GM21423 (cell line): Measurements from ENCODE around the gene ZNF296.

Experiments used
- ATAC-seq: cut with Tn5 transposase; IDR thresholded peaks from one replicate; pipeline ENCODE4 v1.9.1; 2021; ENCODE audit warnings: mild to moderate bottlenecking, moderate library complexity; ENCODE audit not compliant: unreplicated experiment

Gene ZNF296

DNA sequence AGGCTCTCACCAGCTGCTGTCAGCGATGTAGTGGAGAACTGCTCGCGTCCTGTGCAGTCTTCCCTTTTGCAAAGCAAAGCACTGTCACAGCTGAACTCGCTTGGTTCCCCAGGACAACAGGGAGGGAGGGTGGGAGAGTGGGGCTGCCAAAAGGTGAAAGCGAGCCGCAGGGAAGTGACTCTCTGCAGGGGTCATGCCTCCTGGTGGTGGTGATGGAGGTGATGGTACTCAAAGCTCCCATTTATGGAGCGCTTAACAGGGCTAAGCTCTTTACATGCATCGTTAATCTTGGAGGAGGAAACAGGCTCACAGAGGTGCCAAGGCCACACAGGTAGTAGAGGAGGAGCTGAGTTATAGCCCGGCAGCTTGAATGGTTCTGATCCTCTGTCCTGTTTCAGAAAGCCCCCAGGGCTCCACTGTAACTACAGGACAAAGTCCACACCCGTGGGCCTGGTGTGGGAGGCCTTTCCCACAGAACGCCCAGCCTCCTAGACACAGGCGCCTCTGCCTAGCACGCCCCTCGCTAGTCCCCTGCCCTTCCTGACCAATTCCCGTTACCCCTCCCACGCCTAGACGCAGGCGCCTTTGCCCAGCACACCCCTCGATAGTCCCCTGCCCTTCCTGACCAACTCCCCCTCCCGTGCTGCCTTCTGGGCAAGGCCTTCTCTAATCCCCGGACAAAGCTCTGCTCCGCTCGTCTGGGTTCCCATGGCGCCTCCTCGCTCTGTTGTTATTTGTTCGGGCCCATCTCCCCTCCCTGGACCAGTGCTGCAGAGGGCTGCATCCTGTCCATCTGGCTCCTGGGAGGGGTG, 27.4 kb upstream of the ZNF296 start:
- no peak for ATAC-seq

- no peak for ATAC-seq
Observed at GRCh38 chr19:45103156-45103507, 26.9 kb upstream of the ZNF296 start.

- ATAC-seq = no peak
Observed at GRCh38 chr19:45102481-45102880, 26.2 kb upstream of the ZNF296 start.

GRCh38 chr19:45101806-45102205, 25.5 kb upstream of the ZNF296 start:
- ATAC-seq = no peak

DNA sequence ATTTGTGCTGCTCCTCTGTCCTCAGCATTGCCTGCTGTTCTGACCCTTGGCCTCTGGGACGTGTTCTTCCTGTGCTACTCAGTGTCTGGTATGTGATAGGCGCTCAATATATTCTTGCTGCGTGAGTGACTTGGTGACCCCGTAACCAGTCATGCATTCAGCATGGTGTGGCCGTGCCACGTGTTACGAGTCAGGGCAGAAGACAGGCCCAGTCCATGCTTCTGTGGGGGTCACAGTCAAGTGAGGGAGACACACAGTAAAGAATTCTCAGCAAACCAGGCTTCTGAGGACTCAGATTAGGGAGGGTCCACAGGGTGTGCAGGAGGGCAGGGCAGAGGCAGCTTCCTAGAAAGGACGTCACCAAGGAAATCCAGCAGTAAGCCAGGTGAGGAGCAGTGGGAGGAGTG, 24.6 kb upstream of the ZNF296 start:
- no peak for ATAC-seq

GRCh38 chr19:45100201-45100600, 23.9 kb upstream of the ZNF296 start:
- no peak for ATAC-seq

DNA sequence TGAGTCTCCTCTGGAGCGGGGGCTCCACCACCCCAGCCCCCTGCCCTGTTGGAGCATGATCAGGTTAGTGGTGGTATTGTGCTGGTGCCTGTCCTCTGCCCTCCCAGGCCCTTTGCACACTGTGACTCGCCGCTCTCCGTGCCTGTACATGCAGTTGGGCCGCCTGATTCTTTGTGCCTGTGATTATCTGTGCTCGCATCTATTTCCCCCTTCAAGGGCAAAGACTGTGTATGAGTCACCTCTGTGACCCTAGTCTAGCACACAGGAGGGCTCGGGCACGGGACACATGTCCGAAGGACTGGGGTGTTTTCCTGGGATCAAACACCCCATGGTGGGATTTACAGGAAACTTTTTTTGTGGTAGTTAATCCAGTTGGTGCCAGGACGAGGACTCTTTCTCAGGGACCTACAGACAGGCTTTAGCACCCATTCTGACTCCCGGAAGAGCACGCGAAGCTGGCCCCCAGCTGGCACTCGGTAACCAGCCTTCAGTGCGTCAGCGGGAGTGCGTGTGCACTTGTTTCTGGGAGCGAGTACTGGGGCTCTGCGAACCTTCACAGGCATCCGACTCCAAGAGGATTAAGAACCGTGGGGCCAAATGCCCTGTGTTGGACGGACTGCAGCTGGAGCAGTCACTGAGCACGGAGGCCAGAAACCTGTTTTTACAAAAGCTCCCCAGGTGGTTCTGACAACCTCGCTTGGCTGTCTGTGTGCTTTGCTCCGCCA, 23.4 kb upstream of the ZNF296 start:
- no peak for ATAC-seq

GRCh38 chr19:45098521-45099466, 22.5 kb upstream of the ZNF296 start:
- no peak for ATAC-seq

DNA sequence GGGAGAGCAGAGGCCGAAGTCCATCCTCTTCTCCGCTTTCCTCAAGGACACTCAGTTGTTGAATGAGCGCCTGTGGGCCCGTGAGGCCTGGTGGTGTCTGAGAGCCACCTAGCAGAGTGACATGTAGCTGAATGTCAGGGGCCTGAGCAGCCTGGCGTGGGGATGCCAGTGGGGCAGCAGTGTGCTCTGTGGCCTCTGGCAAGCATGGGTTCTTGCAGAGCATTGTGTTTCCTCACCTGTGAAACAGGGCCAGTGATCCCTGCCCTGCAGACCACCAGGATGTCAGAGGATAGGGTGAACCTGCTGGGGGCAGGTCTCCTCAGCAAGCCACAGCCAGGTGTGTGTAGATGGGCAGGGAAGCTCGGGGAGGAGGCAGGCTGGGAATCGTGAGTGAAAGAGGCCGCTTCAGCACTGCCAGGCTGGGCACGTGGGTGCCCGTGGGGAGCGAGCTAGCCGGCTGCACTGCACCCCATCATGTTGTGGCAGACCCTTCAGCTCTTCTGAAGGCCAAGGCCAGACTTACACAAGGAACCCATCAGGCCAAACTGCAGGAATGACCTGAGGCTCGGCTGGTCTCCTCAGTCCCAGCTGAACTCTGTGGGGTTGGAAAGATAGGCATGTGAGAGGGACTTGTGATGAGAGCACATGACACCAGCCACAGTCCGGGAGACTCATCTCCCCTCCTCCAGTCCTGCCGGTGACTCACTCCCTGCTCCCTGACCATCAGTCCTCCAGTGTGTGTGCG, 21.7 kb upstream of the ZNF296 start:
- no peak for ATAC-seq

- ATAC-seq = no peak
Observed at GRCh38 chr19:45097450-45097775, 21.1 kb upstream of the ZNF296 start.

- ATAC-seq = no peak
Observed at GRCh38 chr19:45096700-45097099, 20.4 kb upstream of the ZNF296 start.

- no peak for ATAC-seq
Observed at GRCh38 chr19:45095496-45096413, 19.5 kb upstream of the ZNF296 start.

DNA sequence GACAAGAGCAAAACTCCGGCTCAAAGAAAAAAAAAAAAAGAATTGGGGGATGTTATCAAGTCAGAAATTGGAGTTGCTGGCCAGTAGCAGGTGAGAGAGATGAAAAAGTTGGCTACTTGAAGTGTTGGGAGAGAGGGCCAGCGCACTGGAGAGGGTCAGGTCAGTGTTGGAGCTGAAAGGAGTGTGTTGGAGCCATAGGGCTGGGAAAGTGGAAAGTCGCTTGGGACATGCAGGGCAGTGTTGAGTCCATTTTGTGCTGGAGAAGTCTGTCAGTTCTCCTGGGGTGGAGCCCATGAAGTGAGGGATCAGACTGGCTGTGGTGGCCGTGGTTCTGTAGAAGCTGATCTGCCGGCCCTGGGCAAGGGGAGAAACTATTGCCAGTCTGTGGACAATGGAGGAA, 18.4 kb upstream of the ZNF296 start:
- ATAC-seq = no peak

GRCh38 chr19:45094137-45094536, 17.9 kb upstream of the ZNF296 start:
- ATAC-seq = no peak

DNA sequence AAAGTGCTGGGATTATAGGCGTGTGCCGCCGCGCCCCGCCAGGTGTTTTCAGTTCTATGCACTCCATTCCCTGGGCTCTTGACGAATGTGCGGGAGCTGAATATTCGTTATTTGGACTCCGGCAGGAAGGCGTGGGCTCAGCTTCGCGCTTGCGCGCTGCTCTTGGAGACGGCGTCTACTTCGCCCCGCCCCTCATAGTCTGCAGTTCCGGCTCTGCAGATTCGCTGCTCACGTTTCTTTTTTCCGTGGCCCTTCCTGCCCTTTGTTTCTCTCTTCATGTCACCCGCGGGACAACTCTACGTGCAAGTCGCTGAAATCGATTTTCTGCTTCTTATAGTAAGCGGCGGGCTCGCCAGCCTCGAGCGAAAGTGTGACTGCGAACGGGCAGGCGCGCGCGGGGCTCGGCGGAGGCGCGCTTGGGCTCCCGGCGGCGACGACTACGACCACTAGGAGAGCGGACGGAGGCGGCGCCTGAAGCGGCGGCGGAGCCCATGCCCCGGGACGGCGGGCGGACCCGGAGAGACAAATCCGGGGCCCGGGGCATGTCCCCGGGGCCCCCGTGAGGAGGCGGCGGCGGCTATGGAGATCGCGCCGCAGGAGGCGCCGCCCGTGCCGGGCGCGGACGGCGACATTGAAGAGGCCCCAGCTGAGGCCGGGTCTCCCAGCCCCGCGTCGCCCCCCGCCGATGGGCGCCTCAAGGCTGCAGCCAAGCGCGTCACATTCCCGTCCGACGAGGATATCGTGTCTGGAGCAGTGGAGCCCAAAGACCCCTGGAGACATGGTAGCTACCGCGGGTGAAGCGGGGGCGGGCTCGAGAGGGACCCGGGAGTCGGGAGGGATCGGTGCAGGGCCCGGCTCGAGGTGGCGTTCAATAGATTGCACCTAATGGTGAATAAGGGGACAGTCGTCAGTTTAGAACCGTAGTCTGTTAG, 16.7 kb upstream of the ZNF296 start, which contains the start of gene PPP1R37:
TSS of gene PPP1R37 (plus strand) at position 433 of the 932 bp plus-strand sequence. CDS start at position 580, 147 bp downstream.
- ATAC-seq = peak; percentile 64

GRCh38 chr19:45091031-45091923, 15.0 kb upstream of the ZNF296 start:
- peak; percentile 70 for ATAC-seq

DNA sequence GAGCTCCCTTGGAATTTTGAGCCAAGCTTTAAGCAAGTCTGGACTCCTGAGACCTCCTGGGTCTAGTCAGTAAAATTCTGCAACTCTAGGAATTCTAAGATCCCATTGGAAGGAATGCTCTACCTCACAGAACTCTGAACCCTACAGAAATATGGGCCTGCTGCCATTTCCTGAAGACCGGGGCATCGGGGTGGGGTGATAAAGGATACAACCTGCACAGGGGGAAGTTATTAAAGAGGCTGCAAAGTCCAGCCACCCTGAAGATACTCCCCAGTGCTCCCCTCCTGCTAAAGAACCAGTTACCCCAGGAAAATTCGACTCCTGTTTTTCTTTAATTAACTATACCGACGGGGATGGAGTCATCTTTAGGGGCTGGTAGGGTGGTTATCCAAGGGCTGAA, 14.3 kb upstream of the ZNF296 start:
- no peak for ATAC-seq
